Measurements from ENCODE around the gene WDR73.

Gene WDR73

DNA sequence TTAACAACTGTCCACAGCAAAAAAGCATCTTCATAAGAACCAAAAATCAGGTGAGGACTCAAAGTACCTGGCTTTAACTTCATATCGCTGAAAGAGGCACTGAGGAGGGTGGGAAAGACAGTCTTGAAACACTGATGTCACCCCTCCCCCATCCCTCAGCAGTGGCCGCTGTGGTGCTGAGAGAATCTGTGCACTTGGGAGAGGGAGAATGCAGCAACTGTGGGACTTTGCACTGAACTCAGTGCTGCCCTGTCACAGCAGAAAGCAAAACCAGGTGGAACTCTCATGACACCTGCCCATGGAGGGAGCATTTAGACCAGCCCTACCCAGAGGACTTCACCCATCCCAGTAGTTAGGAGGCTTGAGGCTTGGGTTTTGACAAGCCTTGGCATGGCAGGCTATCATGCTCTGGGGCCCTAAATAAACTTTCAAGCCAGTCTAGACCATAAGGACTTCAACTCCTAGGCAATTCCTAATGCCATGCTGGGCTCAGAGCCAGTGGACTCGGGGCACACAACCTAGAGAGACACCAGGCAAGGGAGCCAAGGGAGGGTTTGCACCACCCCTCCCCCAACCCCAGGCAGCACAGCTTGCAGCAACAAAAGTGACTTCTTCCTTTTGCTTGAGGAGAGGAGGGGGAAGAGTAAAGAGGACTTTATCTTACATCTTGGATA is 59.3 kb downstream of the WDR73 start:
- Mint-ChIP-seq H3K4me1 (peaks cover 27% of the 10 kb centered on the region), H3K36me3 (ENCODE audit: low read depth) (no peaks in the 10 kb centered on the region), H3K4me3 (no peak overlapping the region), H3K9me3 (no peaks in the 10 kb centered on the region), H3K27me3 (no peaks in the 10 kb centered on the region), H3K27ac (no peak overlapping the region)
- DNase-seq (no peak), ATAC-seq (no peak)

GRCh38 chr15:84591815-84592214 is 62.3 kb downstream of the WDR73 start:
- no peak for ATAC-seq
- no peaks in the 10 kb centered on the region for H3K9me3 Mint-ChIP-seq
- no peak overlapping the region for H3K4me3 Mint-ChIP-seq
- peaks cover 8% of the 10 kb centered on the region for H3K4me1 Mint-ChIP-seq
- DNase-seq: no peak
- H3K27ac Mint-ChIP-seq: no peak overlapping the region
- peaks cover 6% of the 10 kb centered on the region for H3K27me3 Mint-ChIP-seq
- H3K36me3 Mint-ChIP-seq (ENCODE audit: low read depth): no peaks in the 10 kb centered on the region

DNA sequence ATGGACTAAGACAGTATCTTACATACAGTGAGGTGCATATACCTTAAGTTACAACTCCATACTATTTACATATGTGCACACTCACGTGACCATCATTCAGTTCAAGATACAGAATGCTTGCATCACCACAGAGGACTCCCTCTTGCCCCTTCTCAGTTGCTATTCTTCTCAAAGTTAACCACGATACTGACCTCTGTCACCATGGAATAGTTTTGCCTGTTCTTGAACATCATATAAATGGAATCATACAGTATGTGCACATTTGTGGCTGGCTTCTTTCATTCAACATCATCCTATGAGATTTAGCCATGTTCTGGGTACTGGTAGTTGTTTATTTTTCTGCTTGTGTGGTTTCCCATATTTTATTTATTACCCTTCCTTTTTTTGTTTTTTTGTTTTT is 63.7 kb downstream of the WDR73 start:
- Mint-ChIP-seq H3K9me3 (no peaks in the 10 kb centered on the region), H3K4me3 (no peak overlapping the region), H3K4me1 (peaks cover 8% of the 10 kb centered on the region), H3K27me3 (peaks cover 9% of the 10 kb centered on the region), H3K27ac (no peak overlapping the region), H3K36me3 (ENCODE audit: low read depth) (no peaks in the 10 kb centered on the region)
- DNase-seq (no peak), ATAC-seq (no peak)

Measured in activated naive CD8-positive, alpha-beta T cell treated with anti-CD3 and anti-CD28 coated beads, Interleukin-2, amount 50 U/mL, for 24 hours (primary cell).